Cardiac fibroblast (primary cell): Measurements from ENCODE around the gene CYP27A1.

ENCODE experiments used
- DNase-seq, 2 donors: peaks; one replicate each; pipeline versions ENCODE4 v3.0.0 to v3.0.0-alpha.2; 2010; ENCODE audit warnings: low read depth in 2 of 2
- H3K4me3 ChIP-seq, 2 donors: replicated peaks in 1 of 2; 1 replicate in 1 of 2; 2 replicates in 1 of 2; pipeline ENCODE4 v1.5.1; 2011; ENCODE audit warnings: low read depth in 2 of 2, low read length in 2 of 2, mild to moderate bottlenecking in 2 of 2, moderate library complexity in 1 of 2
- CTCF ChIP-seq: IDR thresholded peaks from one replicate; pipeline ENCODE4 v1.5.1; 2011; ENCODE audit warnings: low read depth, mild to moderate bottlenecking, low read length, inconsistent platforms

The CYP27A1 gene

GRCh38 chr2:218849721-218850120 is 67.8 kb downstream of the CYP27A1 start:
- DNase-seq: peak in 1 of 2 donors; percentile 25
- no peak overlapping the region for H3K4me3 ChIP-seq

GRCh38 chr2:218850796-218851195 is 68.8 kb downstream of the CYP27A1 start:
- no peak for TF ChIP-seq CTCF
- no peak overlapping the region for H3K4me3 ChIP-seq
- DNase-seq: no peak

More at GRCh38 chr2:218849721-218850120, 67.8 kb downstream of the CYP27A1 start:
- no peak for TF ChIP-seq CTCF

- H3K4me3 ChIP-seq: no peak overlapping the region
- TF ChIP-seq CTCF: no peak
- DNase-seq: no peak
Observed at GRCh38 chr2:218851286-218851685, 69.3 kb downstream of the CYP27A1 start.

- DNase-seq: peak; percentile 67 to 75
- TF ChIP-seq CTCF: peak; percentile 76
- no peak overlapping the region for H3K4me3 ChIP-seq
Observed at GRCh38 chr2:218852911-218853667, 71.1 kb downstream of the CYP27A1 start.

GRCh38 chr2:218853766-218854165 is 71.8 kb downstream of the CYP27A1 start:
- TF ChIP-seq CTCF: no peak
- peak; percentile 24 to 43 for DNase-seq
- no peak overlapping the region for H3K4me3 ChIP-seq

- TF ChIP-seq CTCF: no peak
- no peak overlapping the region for H3K4me3 ChIP-seq
Observed at GRCh38 chr2:218854860-218855259, 72.9 kb downstream of the CYP27A1 start.

More at GRCh38 chr2:218854860-218855259, 72.9 kb downstream of the CYP27A1 start:
- no peak for DNase-seq
